HCEC 1CT (cell line): ENCODE data around the gene TTC32.
"Not testable (repeated sequence)": the region's sequence is repeated elsewhere in the genome, so short reads cannot be mapped to it uniquely, and the experiment has no call there.

Experiments
- DNase-seq: peaks from one replicate; pipeline ENCODE4 v3.0.0-alpha.2; 2017

Gene TTC32

GRCh38 chr2:19898592-19899329 is 3.0 kb downstream of the TTC32 start:
- DNase-seq = no peak

- DNase-seq = no peak
These were observed 4.0 kb downstream of the TTC32 start for GRCh38 chr2:19897623-19898245.

GRCh38 chr2:19895535-19895934 is 6.2 kb downstream of the TTC32 start:
- no peak for DNase-seq

DNA sequence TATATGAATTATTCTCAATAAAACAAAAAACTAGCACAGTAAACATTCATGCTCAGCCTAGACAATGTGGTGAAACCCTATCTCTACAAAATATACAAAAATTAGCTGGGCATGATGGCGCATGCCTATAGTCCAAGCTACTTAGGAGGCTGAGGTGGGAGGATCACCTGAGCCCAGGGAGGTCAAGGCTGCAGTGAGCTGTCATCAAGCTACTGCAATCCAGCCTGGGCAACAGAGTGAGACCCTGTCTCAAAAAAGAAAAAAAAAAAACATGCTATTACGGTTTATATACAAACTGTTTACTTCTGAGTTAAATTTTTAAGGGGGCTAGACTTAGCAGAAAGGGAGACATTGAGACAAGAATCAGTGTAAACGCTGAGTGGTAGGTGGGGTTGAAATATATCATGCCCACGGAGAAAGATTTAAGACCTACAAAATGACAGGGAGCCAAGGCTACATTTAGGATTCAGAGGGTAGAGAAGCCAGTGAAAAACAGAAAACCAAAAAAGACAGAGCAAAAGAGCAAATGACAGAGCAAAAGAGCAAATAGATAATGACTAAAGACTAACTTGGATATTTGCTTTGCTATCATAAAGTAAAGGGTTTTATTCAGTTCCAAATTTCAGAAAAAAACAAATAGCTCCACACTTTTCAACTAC is 7.5 kb downstream of the TTC32 start:
- no peak for DNase-seq

- DNase-seq = peak; percentile 68
These were observed 8.2 kb downstream of the TTC32 start for GRCh38 chr2:19893520-19894133.

GRCh38 chr2:19891971-19892370 is 9.8 kb downstream of the TTC32 start:
- not testable (repeated sequence) for DNase-seq

- no peak for DNase-seq
These were observed 11.7 kb downstream of the TTC32 start for GRCh38 chr2:19890104-19890503.

- no peak for DNase-seq
These were observed 13.0 kb downstream of the TTC32 start for GRCh38 chr2:19888831-19889230.

DNA sequence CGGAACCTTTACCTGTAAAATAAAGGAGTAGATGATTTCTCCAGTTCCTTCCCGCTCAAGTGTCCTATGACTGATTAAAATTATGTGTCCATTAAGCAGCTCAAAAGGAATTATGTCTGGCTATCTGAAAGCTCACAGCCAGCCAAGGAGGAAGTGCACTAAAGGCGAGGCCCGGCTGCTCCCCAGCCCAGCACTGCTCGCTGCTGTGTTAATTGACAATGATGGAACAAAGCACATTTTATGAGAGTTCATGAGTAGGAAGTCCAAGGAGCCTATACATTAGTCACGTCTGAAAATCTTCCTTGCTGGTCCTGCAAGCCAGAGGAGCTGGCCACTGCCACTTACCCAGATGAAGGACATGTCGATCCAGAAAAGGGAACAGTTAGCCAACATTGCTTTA is 14.3 kb downstream of the TTC32 start:
- no peak for DNase-seq

DNA sequence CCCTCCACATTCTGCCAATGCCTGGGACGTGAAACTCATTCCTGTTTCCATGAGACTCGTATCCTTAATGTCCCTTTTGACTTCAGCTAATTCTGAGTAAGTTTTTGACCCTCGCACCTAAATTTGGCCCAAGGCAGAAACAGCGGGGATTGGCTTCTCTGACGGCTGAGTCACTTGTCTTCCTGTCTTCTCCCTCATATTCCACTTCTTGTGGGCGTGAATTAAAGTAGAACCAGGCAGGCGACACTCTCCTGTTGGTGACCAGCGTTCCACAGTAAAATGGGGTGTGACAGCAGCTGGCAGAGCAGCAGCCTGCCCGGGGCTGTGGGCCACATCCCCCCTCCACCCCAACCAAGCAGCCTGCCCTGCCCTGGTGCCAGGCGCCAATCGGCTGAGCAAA is 15.5 kb downstream of the TTC32 start:
- no peak for DNase-seq

DNA sequence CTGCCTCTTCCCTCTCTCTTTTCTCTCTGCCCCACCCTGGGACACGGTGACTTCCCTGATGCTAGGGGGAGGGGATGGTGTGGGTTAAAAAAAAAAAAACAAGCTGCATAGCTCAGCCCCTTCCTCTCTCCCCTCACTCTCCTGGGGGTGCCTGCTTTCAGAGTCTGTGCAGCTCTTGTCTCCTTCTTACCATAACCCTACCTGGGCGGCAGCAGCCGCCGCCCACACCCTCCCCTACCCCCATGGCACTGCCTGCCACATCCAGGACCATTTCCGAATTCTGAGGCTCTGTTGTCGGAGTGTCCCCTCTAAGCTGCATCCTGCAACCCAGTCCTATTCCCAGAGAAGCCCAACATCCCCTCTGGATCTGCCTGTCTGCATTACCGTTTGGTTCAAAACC is 16.0 kb downstream of the TTC32 start:
- DNase-seq = no peak

- no peak for DNase-seq
These were observed 17.6 kb downstream of the TTC32 start for GRCh38 chr2:19883971-19884720.

DNA sequence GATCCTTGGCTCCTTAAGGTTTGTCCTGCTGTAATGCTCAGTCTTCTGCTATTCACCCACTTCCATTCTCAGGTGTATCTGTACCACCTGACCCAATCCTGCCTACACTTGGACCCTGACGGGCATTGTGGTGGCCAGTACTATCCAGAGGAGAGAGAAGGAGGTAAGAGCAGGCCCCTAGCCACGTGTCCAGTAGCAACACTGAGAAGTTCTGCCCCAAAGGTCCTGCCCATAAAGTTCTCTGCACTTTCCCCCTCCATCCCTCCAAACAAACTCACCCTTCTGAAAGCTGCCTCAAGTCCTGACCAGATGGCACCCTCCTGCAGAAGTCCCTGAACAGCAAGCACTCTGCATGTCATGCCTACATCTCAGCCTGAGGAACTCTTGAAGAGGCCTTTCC is 18.3 kb downstream of the TTC32 start:
- no peak for DNase-seq

DNA sequence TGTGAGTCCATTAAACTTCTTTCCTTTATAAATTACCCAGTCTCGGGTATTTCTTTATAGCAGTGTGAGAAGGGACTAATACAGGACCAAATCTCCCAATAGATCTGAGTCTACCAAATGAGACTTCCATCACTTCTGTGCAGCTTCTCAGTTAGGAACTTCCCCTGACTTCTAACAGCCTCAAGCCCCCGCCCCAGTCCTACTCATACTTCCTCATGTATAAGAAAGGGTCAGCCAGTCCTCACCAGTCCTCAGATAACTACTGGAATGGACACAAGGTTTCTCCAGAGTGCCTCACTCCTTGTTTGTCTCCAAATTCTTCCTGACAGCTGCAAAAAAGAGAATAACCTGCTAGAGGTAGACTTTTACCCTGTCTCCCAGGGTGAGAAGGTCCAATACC is 19.5 kb downstream of the TTC32 start:
- DNase-seq = no peak

GRCh38 chr2:19881908-19882265 is 19.9 kb downstream of the TTC32 start:
- DNase-seq = no peak

DNA sequence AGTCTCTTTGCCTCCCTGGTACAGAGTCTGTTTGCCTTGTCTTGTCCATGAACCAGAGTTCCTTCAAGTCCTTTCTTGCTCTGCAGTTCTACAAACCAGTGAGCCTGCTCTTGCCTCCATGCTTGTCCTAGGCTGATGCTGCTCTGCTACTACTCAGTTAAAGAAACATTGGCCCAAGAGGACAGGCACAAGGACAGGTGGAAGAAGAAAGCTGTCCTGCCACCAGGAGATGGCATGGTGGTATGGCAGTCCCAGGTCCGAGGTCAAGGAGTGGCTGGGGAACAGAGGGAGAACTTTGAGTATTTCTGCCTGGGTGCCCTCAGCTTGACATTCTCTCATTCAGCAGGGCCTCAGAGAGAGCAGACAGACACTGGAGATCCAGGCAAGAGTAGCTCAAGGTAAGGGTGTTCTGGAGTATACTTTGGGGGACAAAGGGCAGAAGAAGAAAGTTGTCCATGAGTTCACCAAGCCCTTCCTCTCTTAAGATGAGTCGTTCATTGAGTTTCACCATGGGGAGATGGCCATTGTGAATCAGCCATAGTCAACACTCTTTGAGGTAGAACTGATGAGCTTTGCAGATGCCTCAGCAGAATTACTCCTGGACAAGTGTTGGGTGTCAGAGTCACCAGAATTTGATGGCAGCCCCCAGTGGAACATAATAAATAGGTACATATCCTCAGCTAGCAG is 20.4 kb downstream of the TTC32 start:
- DNase-seq = no peak

- not testable (repeated sequence) for DNase-seq
These were observed 21.6 kb downstream of the TTC32 start for GRCh38 chr2:19880191-19880590.

DNA sequence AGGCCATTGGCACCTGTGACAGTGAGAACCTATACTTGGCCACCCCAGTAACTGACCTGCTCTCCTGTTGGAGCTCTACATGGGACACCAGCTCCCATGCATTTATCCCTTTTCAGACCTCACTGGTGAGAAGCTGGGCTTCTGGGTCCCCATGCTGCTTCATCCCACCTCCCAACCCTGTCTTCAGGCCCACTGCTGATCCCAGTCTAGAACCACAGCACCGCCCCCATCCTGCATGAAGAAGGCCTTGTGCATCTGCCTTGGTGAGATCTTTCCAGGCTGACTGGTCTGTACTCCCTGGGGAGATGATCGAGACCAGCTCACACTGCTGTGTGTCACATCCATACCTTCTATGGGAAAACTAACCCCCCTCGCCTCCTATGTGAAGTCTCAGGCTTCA is 22.7 kb downstream of the TTC32 start:
- DNase-seq = no peak

- no peak for DNase-seq
These were observed 23.3 kb downstream of the TTC32 start for GRCh38 chr2:19878268-19879046.

- no peak for DNase-seq
These were observed 25.0 kb downstream of the TTC32 start for GRCh38 chr2:19876751-19877150.

DNA sequence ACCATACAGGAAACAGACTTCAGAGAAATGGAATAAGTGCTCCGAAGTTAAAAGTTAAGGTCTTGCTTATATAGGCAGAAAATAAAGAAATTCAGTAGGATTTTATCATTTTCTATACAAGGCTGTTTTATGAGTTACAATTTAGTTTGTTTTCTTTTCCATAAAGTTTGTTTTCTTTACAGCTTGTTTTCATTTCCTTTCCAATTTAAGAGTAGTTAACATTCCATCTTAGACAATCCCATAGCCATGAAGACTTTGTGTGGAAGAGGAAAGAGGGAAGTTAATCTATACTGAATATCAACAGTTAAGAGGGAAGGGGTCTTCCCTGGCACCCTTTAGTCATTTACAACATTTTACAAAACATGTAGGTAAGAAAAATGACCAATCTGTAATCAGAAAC is 26.5 kb downstream of the TTC32 start:
- no peak for DNase-seq

DNA sequence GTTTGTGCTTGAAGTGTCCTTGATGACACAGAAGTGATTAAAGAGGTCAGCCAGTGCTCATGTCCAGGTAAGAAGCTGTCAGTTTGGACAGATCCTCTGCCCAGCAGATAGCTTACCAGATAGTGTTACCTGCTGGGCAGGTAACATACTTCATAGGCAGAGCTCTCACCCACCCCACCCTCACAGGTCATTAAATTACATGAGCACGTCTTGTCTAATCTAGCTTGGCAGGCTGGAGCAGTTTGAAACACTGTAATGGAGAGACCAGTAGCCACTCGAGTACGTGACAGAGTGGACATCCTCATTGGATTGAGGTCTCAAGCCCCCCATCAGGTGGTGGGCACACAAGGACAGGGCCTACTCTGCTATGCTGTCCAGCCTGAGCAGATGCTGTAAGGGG is 27.1 kb downstream of the TTC32 start:
- DNase-seq = no peak
